ENCODE results near the gene EIF3K. TPM values are rescaled to one million over a fixed set of nuclear protein-coding genes. Genes with fewer than 3 reads are reported as not detected.
A peak's percentile ranks its signal among the peaks of the same experiment; 100 is the strongest.
"Not testable (repeated sequence)": the region's sequence is repeated elsewhere in the genome, so short reads cannot be mapped to it uniquely, and the experiment has no call there.

EIF3K gene
- total RNA-seq (100 to 1,000 TPM; 282 to 320 TPM), total RNA-seq (125 to 153 reads per million in 2 donors)

- DNase-seq (peak; percentile 92 to 98 (median 97)), ATAC-seq (peak; percentile 74)
- no peaks in the 10 kb centered on the region for H3K9me3 ChIP-seq (ENCODE audit: control insufficient read depth, low read length, poor library complexity, severe bottlenecking)
- peak within 1 kb of the TSS; percentile 100 for H3K4me3 Mint-ChIP-seq
- H3K4me1 Mint-ChIP-seq, result peaks cover 39% of the 10 kb centered on the region
- peaks cover 12% of the 10 kb centered on the region for H3K36me3 Mint-ChIP-seq (ENCODE audit: low read depth)
- no peaks in the 10 kb centered on the region for H3K27me3 Mint-ChIP-seq
- H3K27ac Mint-ChIP-seq, result peak within 1 kb of the TSS; percentile 99
These were observed at the start of gene EIF3K for GRCh38 chr19:38618590-38619360. Gene EIF3K, plus strand, starts transcription at chr19:38619188. Its CDS starts 81 bp downstream, at chr19:38619269.

- H3K27ac Mint-ChIP-seq, result no peak overlapping the region
- ATAC-seq, result no peak
- no peaks in the 10 kb centered on the region for H3K9me3 ChIP-seq (ENCODE audit: control insufficient read depth, low read length, poor library complexity, severe bottlenecking)
- no peaks in the 10 kb centered on the region for H3K27me3 Mint-ChIP-seq
- no peak for DNase-seq
- peaks cover 7% of the 10 kb centered on the region for H3K4me1 Mint-ChIP-seq
- no peaks in the 10 kb centered on the region for H3K36me3 Mint-ChIP-seq (ENCODE audit: low read depth)
- no peak overlapping the region for H3K4me3 Mint-ChIP-seq
These were observed 49.5 kb upstream of the EIF3K start for GRCh38 chr19:38569368-38569983.

GRCh38 chr19:38571682-38572081, 47.3 kb upstream of the EIF3K start:
- H3K9me3 ChIP-seq (ENCODE audit: control insufficient read depth, low read length, poor library complexity, severe bottlenecking), result no peaks in the 10 kb centered on the region
- Mint-ChIP-seq H3K4me1 (peaks cover 3% of the 10 kb centered on the region), H3K36me3 (ENCODE audit: low read depth) (no peaks in the 10 kb centered on the region), H3K27me3 (no peaks in the 10 kb centered on the region), H3K27ac (no peak overlapping the region), H3K4me3 (peak overlapping the region; percentile 36)
- ATAC-seq (no peak), DNase-seq (no peak)

- ATAC-seq, result no peak
- Mint-ChIP-seq H3K4me1 (peaks cover 6% of the 10 kb centered on the region), H3K27ac (no peak overlapping the region), H3K36me3 (ENCODE audit: low read depth) (no peaks in the 10 kb centered on the region), H3K4me3 (no peak overlapping the region), H3K27me3 (no peaks in the 10 kb centered on the region)
- no peaks in the 10 kb centered on the region for H3K9me3 ChIP-seq (ENCODE audit: control insufficient read depth, low read length, poor library complexity, severe bottlenecking)
- DNase-seq, result no peak
These were observed 41.2 kb upstream of the EIF3K start for GRCh38 chr19:38577826-38578225.

GRCh38 chr19:38579304-38579703, 39.7 kb upstream of the EIF3K start:
- not testable (repeated sequence) for H3K27ac Mint-ChIP-seq; H3K9me3 ChIP-seq (ENCODE audit: control insufficient read depth, low read length, poor library complexity, severe bottlenecking); H3K27me3 Mint-ChIP-seq; H3K36me3 Mint-ChIP-seq (ENCODE audit: low read depth); DNase-seq; H3K4me3 Mint-ChIP-seq
- H3K4me1 Mint-ChIP-seq, result peaks cover 12% of the 10 kb centered on the region
- peak; percentile 80 for ATAC-seq

- ATAC-seq, result no peak
- no peak overlapping the region for H3K27ac Mint-ChIP-seq
- no peak overlapping the region for H3K4me3 Mint-ChIP-seq
- no peak for DNase-seq
- no peaks in the 10 kb centered on the region for H3K27me3 Mint-ChIP-seq
- H3K36me3 Mint-ChIP-seq (ENCODE audit: low read depth), result no peaks in the 10 kb centered on the region
- peaks cover 12% of the 10 kb centered on the region for H3K4me1 Mint-ChIP-seq
- H3K9me3 ChIP-seq (ENCODE audit: control insufficient read depth, low read length, poor library complexity, severe bottlenecking), result no peaks in the 10 kb centered on the region
These were observed 38.9 kb upstream of the EIF3K start for GRCh38 chr19:38580080-38580479.

GRCh38 chr19:38583219-38583984, 35.6 kb upstream of the EIF3K start:
- no peaks in the 10 kb centered on the region for H3K9me3 ChIP-seq (ENCODE audit: control insufficient read depth, low read length, poor library complexity, severe bottlenecking)
- no peak overlapping the region for H3K4me3 Mint-ChIP-seq
- no peak for ATAC-seq
- DNase-seq, result no peak
- H3K36me3 Mint-ChIP-seq (ENCODE audit: low read depth), result peaks cover 3% of the 10 kb centered on the region
- peaks cover 12% of the 10 kb centered on the region for H3K4me1 Mint-ChIP-seq
- peak overlapping the region; percentile 27 for H3K27ac Mint-ChIP-seq
- no peaks in the 10 kb centered on the region for H3K27me3 Mint-ChIP-seq

GRCh38 chr19:38583985-38584305, 35.0 kb upstream of the EIF3K start:
- no peaks in the 10 kb centered on the region for H3K27me3 Mint-ChIP-seq
- no peak for ATAC-seq
- peak overlapping the region; percentile 27 for H3K27ac Mint-ChIP-seq
- no peaks in the 10 kb centered on the region for H3K9me3 ChIP-seq (ENCODE audit: control insufficient read depth, low read length, poor library complexity, severe bottlenecking)
- H3K4me3 Mint-ChIP-seq, result no peak overlapping the region
- H3K4me1 Mint-ChIP-seq, result peaks cover 12% of the 10 kb centered on the region
- DNase-seq, result no peak
- peaks cover 3% of the 10 kb centered on the region for H3K36me3 Mint-ChIP-seq (ENCODE audit: low read depth)

- Mint-ChIP-seq H3K27me3 (no peaks in the 10 kb centered on the region), H3K4me1 (peaks cover 7% of the 10 kb centered on the region), H3K27ac (no peak overlapping the region), H3K4me3 (no peak overlapping the region), H3K36me3 (ENCODE audit: low read depth) (peaks cover 3% of the 10 kb centered on the region)
- no peaks in the 10 kb centered on the region for H3K9me3 ChIP-seq (ENCODE audit: control insufficient read depth, low read length, poor library complexity, severe bottlenecking)
- ATAC-seq (no peak), DNase-seq (no peak)
These were observed 31.4 kb upstream of the EIF3K start for GRCh38 chr19:38587562-38587961.

GRCh38 chr19:38588041-38588440, 30.9 kb upstream of the EIF3K start:
- ATAC-seq (no peak), DNase-seq (no peak)
- no peaks in the 10 kb centered on the region for H3K9me3 ChIP-seq (ENCODE audit: control insufficient read depth, low read length, poor library complexity, severe bottlenecking)
- H3K4me1 Mint-ChIP-seq, result peaks cover 7% of the 10 kb centered on the region
- H3K27ac Mint-ChIP-seq, result no peak overlapping the region
- peaks cover 3% of the 10 kb centered on the region for H3K36me3 Mint-ChIP-seq (ENCODE audit: low read depth)
- H3K4me3 Mint-ChIP-seq, result no peak overlapping the region
- H3K27me3 Mint-ChIP-seq, result no peaks in the 10 kb centered on the region

- H3K4me1 Mint-ChIP-seq, result peaks cover 2% of the 10 kb centered on the region
- no peak for DNase-seq
- no peak overlapping the region for H3K4me3 Mint-ChIP-seq
- H3K9me3 ChIP-seq (ENCODE audit: control insufficient read depth, low read length, poor library complexity, severe bottlenecking), result no peaks in the 10 kb centered on the region
- no peaks in the 10 kb centered on the region for H3K27me3 Mint-ChIP-seq
- no peak overlapping the region for H3K27ac Mint-ChIP-seq
- peaks cover under 1% of the 10 kb centered on the region for H3K36me3 Mint-ChIP-seq (ENCODE audit: low read depth)
- ATAC-seq, result no peak
These were observed 26.0 kb upstream of the EIF3K start for GRCh38 chr19:38592940-38593339.

- Mint-ChIP-seq H3K36me3 (ENCODE audit: low read depth) (peaks cover 5% of the 10 kb centered on the region), H3K4me3 (no peak overlapping the region), H3K4me1 (peaks cover 9% of the 10 kb centered on the region), H3K27ac (no peak overlapping the region), H3K27me3 (no peaks in the 10 kb centered on the region)
- no peaks in the 10 kb centered on the region for H3K9me3 ChIP-seq (ENCODE audit: control insufficient read depth, low read length, poor library complexity, severe bottlenecking)
- DNase-seq (no peak), ATAC-seq (no peak)
These were observed 22.7 kb upstream of the EIF3K start for GRCh38 chr19:38596057-38596981.
